GM12872 (cell line): ENCODE results near the gene TRAPPC8.

Experiments
- TF ChIP-seq, protein P1 (sequence below): IDR thresholded peaks from 3 replicates; pipeline ENCODE4 v1.5.1; 2011; ENCODE audit warnings: low read depth, mild to moderate bottlenecking, low read length, moderate library complexity; ENCODE audit not compliant: insufficient read depth

The TRAPPC8 gene

GRCh38 chr18:31860488-31860887 lies 82.4 kb downstream of the TRAPPC8 start:
- TF ChIP-seq, protein P1, sequence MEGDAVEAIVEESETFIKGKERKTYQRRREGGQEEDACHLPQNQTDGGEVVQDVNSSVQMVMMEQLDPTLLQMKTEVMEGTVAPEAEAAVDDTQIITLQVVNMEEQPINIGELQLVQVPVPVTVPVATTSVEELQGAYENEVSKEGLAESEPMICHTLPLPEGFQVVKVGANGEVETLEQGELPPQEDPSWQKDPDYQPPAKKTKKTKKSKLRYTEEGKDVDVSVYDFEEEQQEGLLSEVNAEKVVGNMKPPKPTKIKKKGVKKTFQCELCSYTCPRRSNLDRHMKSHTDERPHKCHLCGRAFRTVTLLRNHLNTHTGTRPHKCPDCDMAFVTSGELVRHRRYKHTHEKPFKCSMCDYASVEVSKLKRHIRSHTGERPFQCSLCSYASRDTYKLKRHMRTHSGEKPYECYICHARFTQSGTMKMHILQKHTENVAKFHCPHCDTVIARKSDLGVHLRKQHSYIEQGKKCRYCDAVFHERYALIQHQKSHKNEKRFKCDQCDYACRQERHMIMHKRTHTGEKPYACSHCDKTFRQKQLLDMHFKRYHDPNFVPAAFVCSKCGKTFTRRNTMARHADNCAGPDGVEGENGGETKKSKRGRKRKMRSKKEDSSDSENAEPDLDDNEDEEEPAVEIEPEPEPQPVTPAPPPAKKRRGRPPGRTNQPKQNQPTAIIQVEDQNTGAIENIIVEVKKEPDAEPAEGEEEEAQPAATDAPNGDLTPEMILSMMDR, result no peak

GRCh38 chr18:31857526-31858106 lies 85.3 kb downstream of the TRAPPC8 start:
- TF ChIP-seq, protein P1, result no peak

DNA sequence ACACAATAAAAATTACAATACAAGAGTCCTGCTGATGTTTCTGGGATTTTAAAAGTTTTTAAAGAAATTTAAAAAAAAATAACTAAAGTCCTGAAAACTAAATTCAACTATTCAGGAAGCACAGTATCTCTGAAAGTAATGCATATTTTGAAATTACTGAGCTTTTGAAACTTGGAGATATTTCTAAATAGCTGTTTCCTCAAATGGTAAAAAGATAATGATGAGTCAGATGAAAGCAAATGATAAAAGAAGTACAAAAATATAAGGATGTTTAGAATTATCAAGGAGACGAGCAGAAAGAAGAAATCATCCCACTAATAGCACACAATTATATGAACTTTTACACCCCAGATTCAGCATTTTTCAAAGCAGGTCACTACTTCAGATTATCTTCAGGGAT lies 92.1 kb downstream of the TRAPPC8 start:
- TF ChIP-seq, protein P1, result no peak

- TF ChIP-seq, protein P1, result no peak
These were observed 102.4 kb downstream of the TRAPPC8 start for GRCh38 chr18:31840499-31840898.

GRCh38 chr18:31837879-31838278 lies 105.0 kb downstream of the TRAPPC8 start:
- TF ChIP-seq, protein P1, result no peak

DNA sequence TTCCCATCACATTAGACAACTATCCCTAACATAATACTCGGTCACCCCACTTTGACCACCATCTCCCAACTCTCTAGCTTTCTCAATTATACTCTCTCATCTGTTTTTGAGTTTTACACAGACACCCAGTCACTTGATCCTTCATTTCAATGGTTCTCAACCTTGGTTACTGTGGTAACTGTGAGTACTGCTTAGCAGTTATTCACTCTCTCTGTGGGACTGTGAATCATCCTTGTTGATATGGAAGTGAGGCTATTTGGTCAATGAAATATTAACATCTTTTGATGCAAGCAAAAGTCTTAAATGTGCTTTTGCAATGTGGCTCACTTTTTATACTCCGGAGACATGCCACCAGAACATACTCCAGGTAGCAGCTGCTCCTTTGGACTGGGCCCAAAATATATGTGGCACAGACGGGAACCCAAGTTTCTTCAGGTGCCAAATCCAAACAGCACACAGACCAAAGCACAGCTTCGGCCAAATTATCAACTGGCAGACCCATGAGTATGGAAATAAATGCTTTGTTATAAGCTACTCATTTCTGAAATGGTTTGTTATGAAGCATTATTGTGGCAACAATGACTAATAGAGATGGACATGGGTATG lies 107.3 kb downstream of the TRAPPC8 start:
- TF ChIP-seq, protein P1, result no peak

DNA sequence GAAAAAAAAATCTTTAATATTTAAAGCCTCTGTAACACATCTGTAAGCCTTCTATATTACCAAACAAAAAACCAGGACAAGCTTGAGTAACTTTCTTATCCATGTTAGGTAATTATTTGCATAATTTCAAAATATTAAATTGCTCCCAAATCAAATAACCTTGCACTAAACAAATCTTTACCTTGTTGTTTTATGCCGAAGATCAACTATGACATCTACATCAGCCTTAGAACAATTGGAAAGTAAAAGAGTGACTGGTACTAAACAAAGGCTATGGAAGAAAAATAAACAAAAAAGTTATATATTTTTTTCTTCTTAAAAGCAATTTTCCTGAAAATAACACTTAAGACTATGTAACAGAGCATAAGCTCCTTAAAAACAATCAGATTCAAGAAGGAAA lies 111.0 kb downstream of the TRAPPC8 start:
- TF ChIP-seq, protein P1, result no peak
